ENCODE measurements around the gene GPHA2. TPM values are rescaled to one million over a fixed set of nuclear protein-coding genes. Genes with fewer than 3 reads are reported as not detected.
A peak's percentile ranks its signal among the peaks of the same experiment; 100 is the strongest.

Gene GPHA2
- total and polyA plus RNA-seq, 2 of the 13 experiments (the other 11 are each of a cell fraction or from before 2014, with no cell fraction given): 13.0 to 19.1 TPM

GRCh38 chr11:64894070-64894811, 41.5 kb downstream of the GPHA2 start (continued):
- TF ChIP-seq ZNF556 (CRISPR knock-in tag; IDR thresholded peaks at IDR 0.05; ENCODE audit: borderline replicate concordance) (0 out of 2 replicates have a peak, but pooled peaks have one; percentile 50), ZBTB1 (CRISPR knock-in tag; IDR thresholded peaks at IDR 0.05; ENCODE audit: borderline replicate concordance) (no peak; the same call in 1 of the 2 replicates), PCBP1 (IDR thresholded peaks at IDR 0.05; ENCODE audit: borderline replicate concordance, low read depth, low read length) (0 out of 2 replicates have a peak, but pooled peaks have one; percentile 85), ZNF737 (CRISPR knock-in tag; IDR thresholded peaks at IDR 0.05; ENCODE audit: borderline replicate concordance) (no peak), ZMAT3 (CRISPR knock-in tag; conservative IDR thresholded peaks at IDR 0.05) (no peak), ZHX1 (CRISPR knock-in tag; IDR thresholded peaks at IDR 0.05; ENCODE audit: low read depth) (peak; percentile 90), ZNF691 (CRISPR knock-in tag; IDR thresholded peaks at IDR 0.05; ENCODE audit: borderline replicate concordance, low read depth) (peak; percentile 88; the same call in 1 of the 2 replicates), ZNF121 (CRISPR knock-in tag; IDR thresholded peaks at IDR 0.05) (0 out of 2 replicates have a peak, but pooled peaks have one; percentile 16), NAIF1 (CRISPR knock-in tag; IDR thresholded peaks at IDR 0.05; ENCODE audit: borderline replicate concordance) (no peak), ZNF598 (CRISPR knock-in tag; IDR thresholded peaks at IDR 0.05; ENCODE audit: borderline replicate concordance) (peak; percentile 77; the same call in 1 of the 2 replicates), UBTF (CRISPR knock-in tag; IDR thresholded peaks at IDR 0.05) (peak; percentile 57; the same call in 1 of the 2 replicates), NFKB2 (CRISPR knock-in tag; IDR thresholded peaks at IDR 0.05; ENCODE audit: borderline replicate concordance) (peak; percentile 70; the same call in 1 of the 2 replicates), RXRB (CRISPR knock-in tag; IDR thresholded peaks at IDR 0.05; ENCODE audit: borderline replicate concordance) (peak; percentile 95), SALL1 (CRISPR knock-in tag; IDR thresholded peaks at IDR 0.05) (peak; percentile 94), MEIS2 (CRISPR knock-in tag; IDR thresholded peaks at IDR 0.05) (peak; percentile 79), REST (IDR thresholded peaks at IDR 0.05; ENCODE audit: borderline replicate concordance in 1 of 2, low read depth in 1 of 2, low read length in 2 of 2) (peak in 1 of 2 experiments; percentile 26; a peak in 1 of 4 replicates)

Measured in HepG2 (cell line).